Neural progenitor cell (in vitro differentiated cells): ENCODE measurements around the gene CORIN.

Source experiments
- CTCF ChIP-seq: fragments of 200-600 bp; sonication (generic); IDR thresholded peaks from 2 replicates; pipeline ENCODE4 v1.5.1; 2017; ENCODE audit warnings: antibody characterized with exemption, mild to moderate bottlenecking
- EZH2 ChIP-seq: fragments of 200-600 bp; sonication (generic); IDR thresholded peaks from 2 replicates; pipeline ENCODE4 v1.6.1; 2017; ENCODE audit warnings: antibody characterized with exemption, mild to moderate bottlenecking, moderate library complexity

- TF ChIP-seq CTCF (no peak), EZH2 (no peak)
Observed at GRCh38 chr4:47856713-47857112, 18.8 kb upstream of the CORIN start.
